Measurements from ENCODE around the gene EHMT2. TPM values are rescaled to one million over a fixed set of nuclear protein-coding genes. Genes with fewer than 3 reads are reported as not detected.

EHMT2 gene
- total and polyA plus RNA-seq, 2 of the 13 experiments (the other 11 are each of a cell fraction or from before 2014, with no cell fraction given) = 55.2 to 69.2 TPM

DNA sequence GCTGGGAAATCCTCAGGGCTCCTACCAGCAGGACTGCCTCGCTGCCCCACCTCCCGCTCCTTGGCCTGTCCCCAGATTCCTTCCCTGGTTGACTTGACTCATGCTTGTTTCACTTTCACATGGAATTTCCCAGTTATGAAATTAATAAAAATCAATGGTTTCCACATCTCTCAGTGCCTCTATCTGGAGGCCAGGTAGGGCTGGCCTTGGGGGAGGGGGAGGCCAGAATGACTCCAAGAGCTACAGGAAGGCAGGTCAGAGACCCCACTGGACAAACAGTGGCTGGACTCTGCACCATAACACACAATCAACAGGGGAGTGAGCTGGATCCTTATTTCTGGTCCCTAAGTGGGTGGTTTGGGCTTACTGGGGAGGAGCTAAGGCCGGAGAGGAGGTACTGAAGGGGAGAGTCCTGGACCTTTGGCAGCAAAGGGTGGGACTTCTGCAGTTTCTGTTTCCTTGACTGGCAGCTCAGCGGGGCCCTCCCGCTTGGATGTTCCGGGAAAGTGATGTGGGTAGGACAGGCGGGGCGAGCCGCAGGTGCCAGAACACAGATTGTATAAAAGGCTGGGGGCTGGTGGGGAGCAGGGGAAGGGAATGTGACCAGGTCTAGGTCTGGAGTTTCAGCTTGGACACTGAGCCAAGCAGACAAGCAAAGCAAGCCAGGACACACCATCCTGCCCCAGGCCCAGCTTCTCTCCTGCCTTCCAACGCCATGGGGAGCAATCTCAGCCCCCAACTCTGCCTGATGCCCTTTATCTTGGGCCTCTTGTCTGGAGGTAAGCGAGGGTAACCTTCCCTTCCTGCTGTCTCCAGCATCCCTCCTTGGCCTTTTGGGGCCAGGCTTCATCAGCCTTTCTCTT is 48.2 kb upstream of the EHMT2 start, which contains the start of gene CFB (continued):
- TF ChIP-seq, protein P1, sequence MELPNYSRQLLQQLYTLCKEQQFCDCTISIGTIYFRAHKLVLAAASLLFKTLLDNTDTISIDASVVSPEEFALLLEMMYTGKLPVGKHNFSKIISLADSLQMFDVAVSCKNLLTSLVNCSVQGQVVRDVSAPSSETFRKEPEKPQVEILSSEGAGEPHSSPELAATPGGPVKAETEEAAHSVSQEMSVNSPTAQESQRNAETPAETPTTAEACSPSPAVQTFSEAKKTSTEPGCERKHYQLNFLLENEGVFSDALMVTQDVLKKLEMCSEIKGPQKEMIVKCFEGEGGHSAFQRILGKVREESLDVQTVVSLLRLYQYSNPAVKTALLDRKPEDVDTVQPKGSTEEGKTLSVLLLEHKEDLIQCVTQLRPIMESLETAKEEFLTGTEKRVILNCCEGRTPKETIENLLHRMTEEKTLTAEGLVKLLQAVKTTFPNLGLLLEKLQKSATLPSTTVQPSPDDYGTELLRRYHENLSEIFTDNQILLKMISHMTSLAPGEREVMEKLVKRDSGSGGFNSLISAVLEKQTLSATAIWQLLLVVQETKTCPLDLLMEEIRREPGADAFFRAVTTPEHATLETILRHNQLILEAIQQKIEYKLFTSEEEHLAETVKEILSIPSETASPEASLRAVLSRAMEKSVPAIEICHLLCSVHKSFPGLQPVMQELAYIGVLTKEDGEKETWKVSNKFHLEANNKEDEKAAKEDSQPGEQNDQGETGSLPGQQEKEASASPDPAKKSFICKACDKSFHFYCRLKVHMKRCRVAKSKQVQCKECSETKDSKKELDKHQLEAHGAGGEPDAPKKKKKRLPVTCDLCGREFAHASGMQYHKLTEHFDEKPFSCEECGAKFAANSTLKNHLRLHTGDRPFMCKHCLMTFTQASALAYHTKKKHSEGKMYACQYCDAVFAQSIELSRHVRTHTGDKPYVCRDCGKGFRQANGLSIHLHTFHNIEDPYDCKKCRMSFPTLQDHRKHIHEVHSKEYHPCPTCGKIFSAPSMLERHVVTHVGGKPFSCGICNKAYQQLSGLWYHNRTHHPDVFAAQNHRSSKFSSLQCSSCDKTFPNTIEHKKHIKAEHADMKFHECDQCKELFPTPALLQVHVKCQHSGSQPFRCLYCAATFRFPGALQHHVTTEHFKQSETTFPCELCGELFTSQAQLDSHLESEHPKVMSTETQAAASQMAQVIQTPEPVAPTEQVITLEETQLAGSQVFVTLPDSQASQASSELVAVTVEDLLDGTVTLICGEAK (IDR thresholded peaks at IDR 0.05) = no peak
- TF ChIP-seq, protein P1 (CRISPR knock-in tag; IDR thresholded peaks at IDR 0.05) = peak; percentile 91; the same call in 1 of the 2 replicates
- no peak; the same call in 1 of the 2 replicates for TF ChIP-seq ZNF160 (CRISPR knock-in tag; IDR thresholded peaks at IDR 0.05)
- TF ChIP-seq SMC3 (IDR thresholded peaks at IDR 0.05; ENCODE audit: low read length) = peak; percentile 59
- TF ChIP-seq, protein P2, sequence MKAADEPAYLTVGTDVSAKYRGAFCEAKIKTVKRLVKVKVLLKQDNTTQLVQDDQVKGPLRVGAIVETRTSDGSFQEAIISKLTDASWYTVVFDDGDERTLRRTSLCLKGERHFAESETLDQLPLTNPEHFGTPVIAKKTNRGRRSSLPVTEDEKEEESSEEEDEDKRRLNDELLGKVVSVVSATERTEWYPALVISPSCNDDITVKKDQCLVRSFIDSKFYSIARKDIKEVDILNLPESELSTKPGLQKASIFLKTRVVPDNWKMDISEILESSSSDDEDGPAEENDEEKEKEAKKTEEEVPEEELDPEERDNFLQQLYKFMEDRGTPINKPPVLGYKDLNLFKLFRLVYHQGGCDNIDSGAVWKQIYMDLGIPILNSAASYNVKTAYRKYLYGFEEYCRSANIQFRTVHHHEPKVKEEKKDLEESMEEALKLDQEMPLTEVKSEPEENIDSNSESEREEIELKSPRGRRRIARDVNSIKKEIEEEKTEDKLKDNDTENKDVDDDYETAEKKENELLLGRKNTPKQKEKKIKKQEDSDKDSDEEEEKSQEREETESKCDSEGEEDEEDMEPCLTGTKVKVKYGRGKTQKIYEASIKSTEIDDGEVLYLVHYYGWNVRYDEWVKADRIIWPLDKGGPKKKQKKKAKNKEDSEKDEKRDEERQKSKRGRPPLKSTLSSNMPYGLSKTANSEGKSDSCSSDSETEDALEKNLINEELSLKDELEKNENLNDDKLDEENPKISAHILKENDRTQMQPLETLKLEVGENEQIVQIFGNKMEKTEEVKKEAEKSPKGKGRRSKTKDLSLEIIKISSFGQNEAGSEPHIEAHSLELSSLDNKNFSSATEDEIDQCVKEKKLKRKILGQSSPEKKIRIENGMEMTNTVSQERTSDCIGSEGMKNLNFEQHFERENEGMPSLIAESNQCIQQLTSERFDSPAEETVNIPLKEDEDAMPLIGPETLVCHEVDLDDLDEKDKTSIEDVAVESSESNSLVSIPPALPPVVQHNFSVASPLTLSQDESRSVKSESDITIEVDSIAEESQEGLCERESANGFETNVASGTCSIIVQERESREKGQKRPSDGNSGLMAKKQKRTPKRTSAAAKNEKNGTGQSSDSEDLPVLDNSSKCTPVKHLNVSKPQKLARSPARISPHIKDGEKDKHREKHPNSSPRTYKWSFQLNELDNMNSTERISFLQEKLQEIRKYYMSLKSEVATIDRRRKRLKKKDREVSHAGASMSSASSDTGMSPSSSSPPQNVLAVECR (CRISPR knock-in tag; IDR thresholded peaks at IDR 0.05; ENCODE audit: borderline replicate concordance) = peak; percentile 67
- no peak for TF ChIP-seq ZBTB8A (CRISPR knock-in tag; IDR thresholded peaks at IDR 0.05; ENCODE audit: borderline replicate concordance, low read depth)
- TF ChIP-seq, protein P3, sequence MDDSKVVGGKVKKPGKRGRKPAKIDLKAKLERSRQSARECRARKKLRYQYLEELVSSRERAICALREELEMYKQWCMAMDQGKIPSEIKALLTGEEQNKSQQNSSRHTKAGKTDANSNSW (CRISPR knock-in tag; IDR thresholded peaks at IDR 0.05; ENCODE audit: borderline replicate concordance) = peak; percentile 30; the same call in 1 of the 2 replicates
- TF ChIP-seq ETV5 (CRISPR knock-in tag; IDR thresholded peaks at IDR 0.05; ENCODE audit: borderline replicate concordance) = peak; percentile 95
- TF ChIP-seq, protein P4, sequence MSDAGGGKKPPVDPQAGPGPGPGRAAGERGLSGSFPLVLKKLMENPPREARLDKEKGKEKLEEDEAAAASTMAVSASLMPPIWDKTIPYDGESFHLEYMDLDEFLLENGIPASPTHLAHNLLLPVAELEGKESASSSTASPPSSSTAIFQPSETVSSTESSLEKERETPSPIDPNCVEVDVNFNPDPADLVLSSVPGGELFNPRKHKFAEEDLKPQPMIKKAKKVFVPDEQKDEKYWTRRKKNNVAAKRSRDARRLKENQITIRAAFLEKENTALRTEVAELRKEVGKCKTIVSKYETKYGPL (CRISPR knock-in tag; IDR thresholded peaks at IDR 0.05) = no peak; the same call in 1 of the 2 replicates
- no peak for TF ChIP-seq ZNF367 (CRISPR knock-in tag; IDR thresholded peaks at IDR 0.05; ENCODE audit: borderline replicate concordance)
- no peak for TF ChIP-seq TMF1 (CRISPR knock-in tag; IDR thresholded peaks at IDR 0.05; ENCODE audit: low read depth)
- peak; percentile 92; the same call in 1 of the 2 replicates for TF ChIP-seq ELF3 (CRISPR knock-in tag; IDR thresholded peaks at IDR 0.05)
- TF ChIP-seq NFE2 (CRISPR knock-in tag; IDR thresholded peaks at IDR 0.05) = no peak
- TF ChIP-seq ZNF484 (CRISPR knock-in tag; IDR thresholded peaks at IDR 0.05; ENCODE audit: borderline replicate concordance, low read depth) = no peak

Measured in HepG2 (cell line).